Measurements from ENCODE around the gene ATXN3L.

GRCh38 chrX:13268874-13269273, 51.0 kb downstream of the ATXN3L start:
- TF ChIP-seq GATA3 (IDR thresholded peaks at IDR 0.05; ENCODE audit: low read depth, low read length) (no peak), GATA2 (IDR thresholded peaks at IDR 0.05; ENCODE audit: low read depth, low read length) (no peak)
